Right lobe of liver (tissue), 6 donors: ENCODE results near the gene TTF1. TPM values are rescaled to one million over a fixed set of nuclear protein-coding genes. Genes with fewer than 3 reads are reported as not detected.

ENCODE experiments used
- ATAC-seq, 4 donors: fragments of 200-7000 bp; cut with Tn5 transposase; one replicate each; pipeline ENCODE4 v1.9.1; 2020; ENCODE audit warnings: mild to moderate bottlenecking in 4 of 4, moderate library complexity in 4 of 4
- DNase-seq, 3 donors: peaks; one replicate each; pipeline ENCODE4 v3.0.0-alpha.2; 2020
- H3K27ac ChIP-seq, 3 donors: fragments of 200-600 bp; one replicate each; pipeline ENCODE4 v1.8.0; 2022
- H3K27me3 ChIP-seq, 2 donors: fragments of 200-600 bp; one replicate each; pipeline ENCODE4 v1.8.0; 2022
- H3K36me3 ChIP-seq, 4 donors: fragments of 200-600 bp; sonication (generic) in 1 of 4; one replicate each; pipeline versions ENCODE4 v1.5.1 to v1.8.0; 2017 to 2022; ENCODE audit warnings: control low read depth in 1 of 4
- H3K4me1 ChIP-seq, 4 donors: fragments of 200-600 bp; sonication (generic) in 1 of 4; one replicate each; pipeline versions ENCODE4 v1.5.1 to v1.8.0; 2017 to 2022; ENCODE audit warnings: control low read depth in 1 of 4
- H3K4me3 ChIP-seq, 3 donors: fragments of 200-600 bp; one replicate each; pipeline ENCODE4 v1.8.0; 2022
- H3K9me3 ChIP-seq, 4 donors: fragments of 200-600 bp; sonication (generic) in 1 of 4; one replicate each; pipeline versions ENCODE4 v1.5.1 to v1.8.0; 2017 to 2022; ENCODE audit warnings: control low read depth in 1 of 4
- POLR2A ChIP-seq: fragments of 450-650 bp; IDR thresholded peaks from one replicate; pipeline ENCODE4 v1.6.1; 2017; ENCODE audit warnings: antibody characterized with exemption, mild to moderate bottlenecking
- WGBS: methylation state at CpG from one replicate; pipeline ENCODE4 v1.1.6; 2018; ENCODE audit warnings: low coverage, low lambda C conversion rate; ENCODE audit not compliant: insufficient coverage; ENCODE audit errors: missing lambda C conversion rate; 5-methylcytosine and 5-hydroxymethylcytosine counted together
- intact Hi-C, 2 donors: fragments of 100-400 bp; cut with DNase I; formaldehyde crosslinking; loops; one replicate each; pipeline versions ENCODE4 v1.11.2 to v1.14.1; 2022
- total RNA-seq, 6 experiments: library from RNA; depleted of rRNA in 2 of 6; stranded (reverse); fragments of >200 nt in 2 of 6; fragmentation: NEBNext Ultra II Directional in 3 of 6; extraction: Animal tissue kit (Norgen Biotek cat#: 25700) in 3 of 6; gene quantifications; one replicate each; pipeline versions ENCODE4 v1.1.0 to v1.2.4, GENCODE V29; 2016 to 2023
- TF ChIP-seq, protein P1 (sequence below), 4 donors: fragments of 200-600 bp in 3 of 4; fragments of 450-650 bp in 1 of 4; IDR thresholded peaks; one replicate each; pipeline versions ENCODE4 v1.5.1 to v1.8.0; 2016 to 2022; ENCODE audit warnings: antibody characterized with exemption in 4 of 4, mild to moderate bottlenecking in 2 of 4
- donor health status: DM: no; HTN: yes; CAD: no.
- donor health status: DM: no; HTN: no; CAD: no.
- donor health status: DM: no; HTN: no; CAD: no.
- donor health status: DM: no; HTN: yes; CAD: no.
- donor health status: DM: no; HTN: yes; CAD: no.

Gene TTF1
- total RNA-seq, 6 experiments from 2014 or later = 2.2 to 6.0 (median 3.4) TPM

DNA sequence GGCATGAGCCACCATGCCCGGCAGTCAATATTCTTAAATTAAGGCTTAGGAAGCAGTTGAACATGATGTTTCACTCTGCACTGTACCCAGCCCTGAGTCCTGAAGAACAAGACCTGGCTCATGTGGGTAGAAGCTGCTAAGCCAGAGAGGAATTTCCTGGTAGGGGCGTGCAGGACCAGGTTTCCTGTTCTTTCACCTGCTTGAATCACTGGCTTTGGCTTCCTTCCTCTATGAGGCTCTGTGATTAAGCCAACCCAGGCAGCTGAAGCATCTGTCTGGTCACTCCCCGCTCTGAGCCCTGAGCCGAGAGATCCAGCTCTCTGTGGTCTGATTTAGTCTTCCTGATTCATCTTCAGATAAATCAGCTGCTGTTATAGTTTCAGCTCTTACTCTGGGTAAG is 32.5 kb upstream of the TTF1 start:
- intact Hi-C loops = no loop called here
- no peak for ATAC-seq
- TF ChIP-seq, protein P1, sequence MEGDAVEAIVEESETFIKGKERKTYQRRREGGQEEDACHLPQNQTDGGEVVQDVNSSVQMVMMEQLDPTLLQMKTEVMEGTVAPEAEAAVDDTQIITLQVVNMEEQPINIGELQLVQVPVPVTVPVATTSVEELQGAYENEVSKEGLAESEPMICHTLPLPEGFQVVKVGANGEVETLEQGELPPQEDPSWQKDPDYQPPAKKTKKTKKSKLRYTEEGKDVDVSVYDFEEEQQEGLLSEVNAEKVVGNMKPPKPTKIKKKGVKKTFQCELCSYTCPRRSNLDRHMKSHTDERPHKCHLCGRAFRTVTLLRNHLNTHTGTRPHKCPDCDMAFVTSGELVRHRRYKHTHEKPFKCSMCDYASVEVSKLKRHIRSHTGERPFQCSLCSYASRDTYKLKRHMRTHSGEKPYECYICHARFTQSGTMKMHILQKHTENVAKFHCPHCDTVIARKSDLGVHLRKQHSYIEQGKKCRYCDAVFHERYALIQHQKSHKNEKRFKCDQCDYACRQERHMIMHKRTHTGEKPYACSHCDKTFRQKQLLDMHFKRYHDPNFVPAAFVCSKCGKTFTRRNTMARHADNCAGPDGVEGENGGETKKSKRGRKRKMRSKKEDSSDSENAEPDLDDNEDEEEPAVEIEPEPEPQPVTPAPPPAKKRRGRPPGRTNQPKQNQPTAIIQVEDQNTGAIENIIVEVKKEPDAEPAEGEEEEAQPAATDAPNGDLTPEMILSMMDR (IDR thresholded peaks at IDR 0.05) = no peak
- TF ChIP-seq POLR2A = no peak
- Histone ChIP-seq H3K36me3 (no peaks in the 10 kb centered on the region), H3K4me1 (no peaks in the 10 kb centered on the region), H3K27ac (no peak overlapping the region), H3K27me3 (no peaks in the 10 kb centered on the region), H3K4me3 (no peak overlapping the region), H3K9me3 (no peaks in the 10 kb centered on the region)
- no peak for DNase-seq
- WGBS = 64% methylated on average over 4 of the region's 4 CpGs

DNA sequence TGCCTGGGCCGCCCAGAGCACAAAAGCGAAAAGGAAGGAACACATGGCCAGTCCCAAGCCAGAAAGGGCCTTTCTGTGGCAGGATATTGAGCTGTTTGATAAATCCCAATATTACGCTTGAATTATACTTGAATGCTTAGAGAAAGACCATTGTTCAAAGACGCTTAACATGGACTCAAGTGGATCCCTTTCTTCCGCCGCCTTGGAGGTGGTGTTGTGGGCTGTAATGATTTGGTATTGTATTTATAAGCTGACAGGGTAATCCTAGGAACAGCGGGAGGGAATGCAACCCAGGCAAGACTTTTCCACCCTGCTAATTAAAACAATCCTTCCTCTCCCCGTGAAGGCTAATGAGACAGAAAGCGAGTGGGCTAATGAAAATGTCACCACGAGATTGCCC is 28.2 kb upstream of the TTF1 start:
- Histone ChIP-seq H3K27ac (no peak overlapping the region), H3K36me3 (no peaks in the 10 kb centered on the region), H3K27me3 (no peaks in the 10 kb centered on the region), H3K9me3 (no peaks in the 10 kb centered on the region), H3K4me1 (no peaks in the 10 kb centered on the region), H3K4me3 (no peak overlapping the region)
- no peak for TF ChIP-seq POLR2A
- TF ChIP-seq, protein P1 (IDR thresholded peaks at IDR 0.05) = no peak
- DNase-seq (no peak), ATAC-seq (no peak)
- intact Hi-C loops = no loop called here
- 41% methylated on average over 10 of the region's 10 CpGs for WGBS

DNA sequence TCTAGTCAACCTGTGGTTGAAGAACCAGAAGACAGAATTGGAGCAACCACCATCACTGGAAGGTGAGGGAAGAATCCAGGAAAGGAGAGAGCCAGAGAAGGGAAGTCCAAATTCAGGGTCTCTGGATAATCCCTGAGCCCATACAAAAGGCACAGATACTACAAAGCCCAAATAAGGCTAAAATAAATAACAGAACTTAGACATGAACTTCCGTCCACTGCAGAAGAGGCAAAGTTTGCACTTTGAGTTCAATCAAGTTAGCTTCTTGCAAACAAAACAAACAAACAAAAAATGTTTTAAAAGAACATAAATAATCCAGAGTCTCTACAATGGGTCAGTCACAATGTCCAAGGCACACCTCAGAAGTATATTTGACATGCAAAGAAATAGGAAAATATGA is 24.4 kb upstream of the TTF1 start:
- H3K27me3 ChIP-seq = no peaks in the 10 kb centered on the region
- WGBS = 7% methylated on average over 1 of the region's 1 CpG
- ATAC-seq = no peak

DNA sequence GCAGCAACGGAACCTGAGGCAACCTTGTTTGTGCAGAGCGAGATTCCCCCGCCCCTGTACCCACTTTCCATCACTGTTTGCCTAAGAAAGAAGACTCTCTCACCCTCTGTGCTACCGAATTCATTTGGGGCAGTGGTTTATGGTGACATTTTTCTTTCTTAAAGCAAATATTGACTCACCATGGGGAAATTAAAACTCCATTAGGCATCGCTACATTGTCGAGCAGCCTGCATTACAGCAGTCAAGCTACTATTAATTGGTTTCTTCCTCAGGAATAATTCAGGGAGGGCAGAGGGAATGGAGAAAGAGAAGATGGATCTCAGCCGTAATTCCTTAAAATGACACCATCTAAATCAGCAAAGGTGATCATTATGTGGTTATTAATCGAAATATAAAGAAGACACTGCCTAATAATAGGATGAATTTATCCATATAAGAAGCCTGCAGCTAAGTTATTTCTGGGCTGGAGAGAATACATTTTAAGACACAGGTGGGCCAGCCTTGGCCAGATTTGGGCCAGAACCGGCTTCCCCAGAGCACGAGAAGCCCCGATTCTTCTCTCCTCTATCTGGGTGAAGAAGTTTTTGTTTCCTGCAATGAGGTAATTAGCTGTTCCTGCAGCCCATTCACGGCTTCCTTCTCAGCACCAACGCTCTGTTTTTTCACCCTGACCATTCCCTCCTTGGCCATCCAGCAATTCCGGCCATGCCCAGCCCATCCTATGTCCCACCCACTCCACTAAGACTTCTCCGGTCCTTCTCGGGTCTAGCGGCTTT is 20.2 kb upstream of the TTF1 start:
- no peaks in the 10 kb centered on the region for H3K4me1 ChIP-seq
- TF ChIP-seq, protein P1 (IDR thresholded peaks at IDR 0.05) = no peak
- no peak for TF ChIP-seq POLR2A
- H3K36me3 ChIP-seq = no peaks in the 10 kb centered on the region
- no peaks in the 10 kb centered on the region for H3K9me3 ChIP-seq
- no peaks in the 10 kb centered on the region for H3K27me3 ChIP-seq
- no peak overlapping the region for H3K27ac ChIP-seq
- DNase-seq = no peak
- ATAC-seq = no peak
- WGBS = 29% methylated on average over 17 of the region's 17 CpGs
- intact Hi-C loops = no loop called here
- H3K4me3 ChIP-seq = no peak overlapping the region

More for the DNA sequence above, 24.4 kb upstream of the TTF1 start:
- intact Hi-C loops = no loop called here
- Histone ChIP-seq H3K27ac (no peak overlapping the region), H3K36me3 (no peaks in the 10 kb centered on the region), H3K9me3 (no peaks in the 10 kb centered on the region), H3K4me3 (no peak overlapping the region), H3K4me1 (no peaks in the 10 kb centered on the region)
- TF ChIP-seq, protein P1 (IDR thresholded peaks at IDR 0.05) = no peak
- TF ChIP-seq POLR2A = no peak
- DNase-seq = no peak
